HG02884 (cell line): ENCODE data around the gene PIGZ.

Experiments
- ATAC-seq: cut with Tn5 transposase; IDR thresholded peaks from one replicate; pipeline ENCODE4 v1.9.1; 2021; ENCODE audit warnings: mild to moderate bottlenecking, moderate library complexity; ENCODE audit not compliant: unreplicated experiment

Gene PIGZ

DNA sequence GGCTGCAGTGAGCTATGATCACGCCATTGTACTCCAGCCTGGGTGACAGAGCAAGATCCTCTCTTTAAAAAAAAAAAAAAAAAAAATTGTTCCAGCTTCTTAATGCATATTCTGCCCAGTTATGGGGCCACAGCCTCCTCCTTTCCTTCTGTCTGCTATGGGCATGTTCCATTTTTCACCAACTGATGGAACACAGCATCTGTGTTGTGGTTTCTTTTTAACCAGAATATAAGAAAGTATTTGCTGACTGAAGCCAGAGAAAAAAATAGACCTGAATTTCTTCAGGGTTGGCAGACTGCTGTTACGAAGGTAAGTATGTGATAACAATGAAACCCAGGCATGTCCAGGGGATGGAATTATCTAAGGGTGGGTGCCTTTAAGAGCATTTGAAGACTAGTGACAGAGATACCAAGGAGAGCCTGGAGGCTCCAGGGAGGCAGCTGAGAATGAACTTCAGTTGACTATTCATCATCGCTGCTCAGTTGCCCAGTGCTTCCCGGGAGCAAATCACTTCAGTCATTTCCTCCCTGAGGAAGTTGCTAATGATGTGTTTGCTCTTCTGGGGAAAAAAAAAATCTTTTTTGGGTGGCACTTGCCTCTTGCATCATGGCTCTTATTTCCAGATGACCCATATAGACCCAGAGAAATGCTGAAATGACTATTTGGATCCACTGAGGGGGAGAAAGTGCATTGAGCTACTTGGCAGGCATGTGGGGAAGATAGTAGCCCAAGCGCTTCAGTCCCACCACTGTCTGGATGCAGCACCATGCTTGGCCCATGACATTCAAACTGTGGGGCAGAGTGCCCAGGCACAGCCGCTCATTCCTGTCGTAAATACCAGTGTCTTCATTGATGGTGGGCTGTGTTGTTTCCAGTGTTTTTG is 40.8 kb downstream of the PIGZ start:
- ATAC-seq: no peak

DNA sequence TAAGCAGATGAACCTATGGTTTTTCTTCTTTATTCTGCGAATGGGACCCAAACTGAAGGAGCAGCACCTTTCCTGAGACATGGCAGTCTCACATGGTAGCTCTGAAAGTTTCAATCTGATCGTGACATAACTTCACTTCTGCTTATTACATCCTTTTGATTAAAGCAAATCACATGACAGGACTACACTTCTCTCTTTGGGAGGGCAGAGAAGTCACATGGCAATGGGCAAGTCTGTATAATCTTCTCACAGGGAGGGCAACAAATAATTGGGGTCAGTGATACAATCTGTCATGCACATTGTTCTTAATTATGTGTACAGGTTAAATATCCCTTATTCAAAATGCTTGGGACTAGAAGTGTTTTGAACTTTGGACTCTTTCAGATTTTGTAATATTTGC is 47.9 kb downstream of the PIGZ start:
- no peak for ATAC-seq

DNA sequence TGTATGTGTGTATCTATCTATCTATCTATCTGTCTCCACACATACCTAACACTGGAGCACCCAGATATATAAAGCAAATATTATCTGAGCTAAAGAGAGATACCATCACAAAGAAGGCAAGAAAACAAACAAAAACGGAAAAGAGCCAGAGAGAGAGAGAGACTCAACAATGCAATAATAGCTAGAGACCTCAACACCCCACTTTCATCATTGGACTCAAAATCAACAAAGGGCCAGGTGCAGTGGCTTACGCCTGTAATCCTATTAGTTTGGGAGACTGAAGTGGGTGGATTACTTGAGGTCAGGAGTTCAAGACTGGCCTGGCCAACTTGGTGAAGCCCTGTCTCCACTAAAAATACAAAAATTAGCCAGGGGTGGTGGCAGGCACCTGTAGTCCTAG is 49.7 kb downstream of the PIGZ start:
- ATAC-seq: no peak

DNA sequence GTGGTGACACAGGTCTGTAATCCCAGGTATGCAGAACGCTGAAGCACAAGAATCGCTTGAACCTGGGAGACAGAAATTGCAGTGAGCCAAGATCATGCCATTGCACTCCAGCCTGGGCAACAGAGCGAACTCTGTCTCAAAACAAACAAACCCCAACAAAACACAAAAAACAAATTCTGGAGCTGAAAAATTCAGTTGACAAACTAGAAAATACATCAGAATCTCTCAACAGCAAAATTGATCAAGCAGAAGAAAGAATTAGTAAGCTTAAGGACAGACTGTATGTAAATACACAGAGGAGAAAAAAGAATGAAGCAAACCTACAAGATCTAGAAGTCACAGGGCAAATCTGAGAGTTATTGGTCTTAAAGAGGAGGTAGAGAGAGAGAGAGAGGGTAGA is 51.6 kb downstream of the PIGZ start:
- no peak for ATAC-seq

DNA sequence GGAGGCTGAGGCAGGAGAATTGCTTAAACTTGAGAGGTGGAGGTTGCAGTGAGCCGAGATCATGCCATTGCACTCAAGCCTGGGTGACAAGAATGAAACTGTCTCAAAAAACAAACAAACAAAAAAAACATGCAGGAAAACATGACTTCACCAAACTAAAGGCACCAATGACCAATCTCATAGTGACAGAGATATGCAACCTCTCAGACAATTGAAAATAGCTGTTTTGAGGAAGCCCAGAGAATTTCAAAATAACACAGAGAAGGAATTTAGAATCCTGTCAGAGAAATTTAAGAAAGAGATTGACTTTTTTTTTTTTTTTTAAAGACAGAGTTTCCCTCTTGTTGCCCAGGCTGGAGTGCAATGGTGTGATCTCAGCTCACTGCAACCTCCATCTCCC is 52.4 kb downstream of the PIGZ start:
- no peak for ATAC-seq

DNA sequence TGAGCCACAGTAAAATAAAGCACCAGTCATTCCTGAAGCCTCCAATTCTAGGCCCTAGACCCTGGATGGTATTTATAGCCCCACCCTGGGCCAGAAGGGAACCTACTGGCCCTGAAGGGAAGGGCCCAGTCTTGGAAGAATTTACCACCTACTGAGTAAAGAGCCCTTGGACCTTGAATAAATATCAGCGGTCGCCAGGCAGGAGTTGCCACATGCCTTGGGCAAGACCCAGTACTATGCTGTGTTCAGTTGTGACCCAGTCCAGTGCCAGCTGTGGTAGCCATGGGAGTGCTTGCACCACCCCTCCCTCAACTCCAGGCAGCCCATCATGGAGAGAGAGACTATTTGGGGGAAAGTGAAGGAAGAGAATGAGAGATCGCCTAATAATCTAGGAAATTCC is 53.3 kb downstream of the PIGZ start:
- ATAC-seq: no peak

DNA sequence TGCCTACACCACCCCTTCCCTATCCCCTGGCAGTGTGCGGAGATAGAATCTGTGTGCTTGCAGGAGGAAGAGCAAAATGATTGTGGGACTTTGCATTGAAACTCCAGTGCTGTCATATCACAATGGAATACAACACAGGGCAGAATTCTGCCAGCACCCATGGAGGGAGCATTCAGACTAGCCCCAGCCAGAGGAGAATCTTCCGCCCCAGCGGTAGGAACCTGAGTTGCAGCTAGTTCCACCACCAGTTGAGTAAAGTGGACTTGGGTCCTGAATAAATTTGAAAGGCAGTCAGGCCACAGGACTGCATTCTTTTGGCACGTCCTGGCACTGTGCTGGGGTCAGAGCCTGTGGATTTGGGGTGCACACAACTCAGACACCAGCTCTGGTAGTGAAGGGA is 53.8 kb downstream of the PIGZ start:
- no peak for ATAC-seq

DNA sequence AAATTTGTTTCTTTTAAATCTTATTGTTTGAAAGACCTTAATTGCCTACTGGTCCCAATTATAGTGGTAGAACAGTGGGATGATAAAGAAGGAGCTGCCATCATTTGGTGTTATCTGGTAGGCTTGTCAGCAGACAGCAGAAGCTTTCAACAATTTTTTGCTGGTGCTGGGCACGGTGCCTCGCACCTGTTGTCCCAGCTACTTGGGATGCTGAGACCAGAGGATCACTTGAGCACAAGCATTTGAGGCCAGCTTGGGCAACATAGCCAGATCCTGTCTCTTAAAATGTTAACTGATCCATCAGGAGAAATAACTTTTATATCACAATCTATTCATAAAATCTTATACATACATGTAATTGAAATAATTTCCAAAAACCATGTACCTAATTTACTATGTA is 64.9 kb downstream of the PIGZ start:
- ATAC-seq: no peak

DNA sequence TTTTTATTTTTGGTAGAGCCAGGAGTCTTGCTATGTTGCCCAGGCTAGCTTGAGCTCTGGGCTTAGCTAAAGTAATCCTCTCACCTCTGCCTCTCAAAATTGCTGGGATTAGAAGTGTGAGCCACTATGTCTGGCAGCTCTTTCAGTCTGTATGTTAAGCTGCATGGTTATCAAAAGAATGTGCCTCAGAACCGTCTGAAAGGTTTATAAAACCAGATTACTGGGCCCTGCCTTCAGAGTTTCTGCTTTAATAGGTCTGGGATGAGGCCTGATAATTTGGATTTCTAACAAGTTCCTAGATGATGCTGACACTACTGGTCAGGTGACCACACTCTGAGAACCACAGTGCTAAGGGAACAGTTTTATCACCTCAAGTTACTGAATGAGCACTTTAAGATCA is 66.3 kb downstream of the PIGZ start:
- no peak for ATAC-seq

DNA sequence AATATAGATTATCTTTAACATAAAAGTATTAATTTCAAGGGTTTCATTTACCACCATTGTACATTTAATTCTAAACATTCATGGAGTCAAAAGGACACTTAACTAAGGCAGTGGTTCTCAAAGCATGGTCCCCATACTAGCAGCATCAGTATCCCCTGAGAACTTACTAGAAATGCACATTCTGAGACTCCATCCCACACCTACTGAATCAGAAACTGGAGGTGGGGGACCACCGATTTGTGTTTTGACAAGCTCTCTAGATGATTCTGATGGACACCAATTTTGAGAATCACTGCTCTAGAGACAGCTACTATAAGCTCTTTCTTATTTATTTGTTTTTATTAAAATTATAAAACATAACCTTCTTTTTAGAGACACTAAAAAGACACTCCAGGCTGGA is 66.9 kb downstream of the PIGZ start:
- no peak for ATAC-seq
